Keratinocyte (primary cell): ENCODE data around the gene ORM2. TPM values are rescaled to one million over a fixed set of nuclear protein-coding genes. Genes with fewer than 3 reads are reported as not detected.

Experiments used
- DNase-seq: peaks from one replicate; pipeline ENCODE4 v3.0.0-alpha.2; 2011; ENCODE audit warnings: low read depth, missing footprints, low spot score
- FAIRE-seq: peaks from 2 replicates; lab custom pipeline; 2011; peaks lifted over from hg19 to GRCh38; lab: Jason Lieb, UNC
- H2AFZ ChIP-seq: 2 replicates; pipeline ENCODE4 v1.6.0; 2012; ENCODE audit warnings: low read length, control low read depth, inconsistent platforms; ENCODE audit not compliant: control insufficient read depth
- H3K27ac ChIP-seq: 2 replicates; pipeline ENCODE4 v1.5.1; 2011; ENCODE audit warnings: low read length; ENCODE audit not compliant: control insufficient read depth, insufficient read depth
- H3K27me3 ChIP-seq: 3 replicates; pipeline ENCODE4 v1.6.0; 2011; ENCODE audit warnings: low read length; ENCODE audit not compliant: control insufficient read depth, insufficient read depth; ENCODE audit errors: extremely low read depth
- H3K36me3 ChIP-seq, 2 experiments: 2 replicates in 1 of 2; 3 replicates in 1 of 2; pipeline ENCODE4 v1.5.1; 2011; ENCODE audit warnings: low read length in 2 of 2, mild to moderate bottlenecking in 1 of 2; ENCODE audit not compliant: control insufficient read depth in 2 of 2, insufficient read depth in 2 of 2; ENCODE audit errors: extremely low read depth in 1 of 2
- H3K4me1 ChIP-seq: 3 replicates; pipeline ENCODE4 v1.5.1; 2011; ENCODE audit warnings: low read length; ENCODE audit not compliant: control insufficient read depth, insufficient read depth; ENCODE audit errors: extremely low read depth
- H3K4me2 ChIP-seq: 3 replicates; pipeline ENCODE4 v1.6.0; 2011; ENCODE audit warnings: low read depth, low read length; ENCODE audit not compliant: control insufficient read depth, insufficient read depth; ENCODE audit errors: extremely low read depth
- H3K4me3 ChIP-seq, 3 experiments: fragments of 200-600 bp in 1 of 3; sonication (generic) in 1 of 3; 2 replicates in 2 of 3; 3 replicates in 1 of 3; pipeline ENCODE4 v1.5.1; 2011 to 2016; ENCODE audit warnings: low read length in 3 of 3, mild to moderate bottlenecking in 3 of 3, control low read depth in 2 of 3, inconsistent platforms in 1 of 3, low read depth in 1 of 3, mixed read lengths in 1 of 3, mixed run types in 1 of 3, moderate library complexity in 1 of 3; ENCODE audit not compliant: control insufficient read depth in 2 of 3, insufficient read depth in 2 of 3; ENCODE audit errors: extremely low read depth in 1 of 3
- H3K79me2 ChIP-seq: 2 replicates; pipeline ENCODE4 v1.6.0; 2012; ENCODE audit warnings: low read length; ENCODE audit not compliant: control insufficient read depth, insufficient read depth
- H3K9ac ChIP-seq: 3 replicates; pipeline ENCODE4 v1.6.0; 2011; ENCODE audit warnings: low read length; ENCODE audit not compliant: control insufficient read depth, insufficient read depth; ENCODE audit errors: extremely low read depth
- H3K9me1 ChIP-seq: 3 replicates; pipeline ENCODE4 v1.6.0; 2011; ENCODE audit warnings: low read length; ENCODE audit not compliant: control insufficient read depth, insufficient read depth; ENCODE audit errors: extremely low read depth
- H3K9me3 ChIP-seq: 2 replicates; pipeline ENCODE4 v1.5.1; 2012; ENCODE audit warnings: low read depth, low read length; ENCODE audit not compliant: control insufficient read depth
- H4K20me1 ChIP-seq: 3 replicates; pipeline ENCODE4 v1.6.0; 2011; ENCODE audit warnings: low read length; ENCODE audit not compliant: control insufficient read depth, insufficient read depth; ENCODE audit errors: extremely low read depth
- EZH2 ChIP-seq: IDR thresholded peaks from one replicate; pipeline ENCODE4 v1.6.1; 2012; ENCODE audit warnings: inconsistent platforms, mild to moderate bottlenecking, low read length, moderate library complexity
- dilution Hi-C: fragments of 300-500 bp; cut with MboI; formaldehyde crosslinking; loops from one replicate; pipeline ENCODE4 v1.7.0; 2020; ENCODE audit warnings: low sequenced_read_pairs; ENCODE audit not compliant: extremely low pct_ligation_motif_present
- polyA plus RNA-seq, 5 experiments: library from polyadenylated mRNA; depleted of rRNA in 3 of 5; stranded (reverse) in 3 of 5; stranded (forward) in 1 of 5; unstranded in 1 of 5; fragments of >200 nt; gene quantifications; 1 replicate in 1 of 5; 2 replicates in 3 of 5; 3 replicates in 1 of 5; pipeline versions ENCODE4 v1.2.1 to v1.2.3, GENCODE V29; 2011 to 2012; ENCODE audit warnings: missing spikeins in 2 of 5, low read depth in 1 of 5, low replicate concordance in 1 of 5
- TF ChIP-seq, protein P1 (sequence below), 3 experiments: IDR thresholded peaks in 1 of 3; conservative IDR thresholded peaks in 1 of 3; optimal IDR thresholded peaks in 1 of 3; 2 replicates in 2 of 3; 3 replicates in 1 of 3; pipeline versions ENCODE3 to v1.5.1; 2011; ENCODE audit warnings: low read length in 3 of 3, mild to moderate bottlenecking in 3 of 3, moderate library complexity in 2 of 3, control low read depth in 1 of 3, inconsistent platforms in 1 of 3; ENCODE audit not compliant: insufficient read depth in 2 of 3; ENCODE audit errors: extremely low read depth in 1 of 3

ORM2 gene
- polyA plus RNA-seq, 1 donor (not counting 4 experiments of a cell fraction or from before 2014, with no cell fraction given) = not detected

DNA sequence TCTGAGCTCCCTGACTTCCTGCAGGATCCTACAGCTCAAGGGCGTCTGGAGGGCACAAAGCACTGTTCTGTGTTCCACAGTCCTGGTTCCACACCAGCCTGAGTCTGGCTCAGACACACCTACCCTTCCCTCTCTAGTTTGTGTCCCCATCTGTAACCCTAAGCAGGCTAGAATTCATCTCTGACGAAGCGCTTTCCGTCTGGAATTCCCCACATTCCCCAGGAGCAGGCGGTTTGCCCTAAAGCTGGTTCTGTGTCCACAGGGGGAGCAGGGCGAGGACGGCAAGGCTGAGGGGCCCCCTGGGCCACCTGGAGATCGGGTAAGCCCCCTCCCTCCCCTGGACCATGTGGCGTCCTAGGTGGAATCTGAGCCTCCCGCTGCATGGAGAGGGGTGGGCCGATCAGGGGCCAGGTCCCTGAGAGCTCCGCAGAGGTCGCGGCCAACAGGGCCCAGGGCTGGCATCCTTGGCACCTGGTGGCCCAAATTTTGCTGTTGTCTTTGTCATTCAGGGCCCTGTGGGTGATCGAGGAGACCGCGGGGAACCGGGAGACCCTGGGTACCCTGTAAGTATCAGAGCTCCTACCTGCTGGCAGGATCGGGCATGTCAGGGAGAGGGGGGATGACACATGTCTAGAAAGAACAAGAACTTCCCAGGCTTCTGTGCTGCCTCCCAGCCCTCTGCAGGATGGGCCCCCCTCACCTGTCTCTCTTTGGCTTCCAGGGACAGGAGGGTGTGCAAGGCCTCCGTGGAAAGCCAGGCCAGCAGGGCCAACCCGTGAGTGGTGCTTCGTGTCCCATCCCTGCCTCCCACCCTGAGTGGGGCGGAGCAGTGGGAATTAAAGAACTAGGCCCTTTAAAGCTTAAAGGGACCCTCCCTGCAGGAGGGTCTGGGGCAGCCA is 41.2 kb upstream of the ORM2 start:
- DNase-seq (no peak), FAIRE-seq (peak; percentile 93)
- Histone ChIP-seq H3K4me2 (peak overlapping the region; percentile 92), H3K9me3 (no peaks in the 10 kb centered on the region), H3K9me1 (no peaks in the 10 kb centered on the region), H3K36me3 (peaks cover 18 to 27% of the 10 kb centered on the region in 2 experiments), H3K27me3 (no peaks in the 10 kb centered on the region), H3K4me3 (peak overlapping the region; percentile 12 to 53 (median 51)), H3K27ac (peak overlapping the region; percentile 99), H4K20me1 (no peaks in the 10 kb centered on the region), H2AFZ (peak overlapping the region; percentile 56), H3K79me2 (no peaks in the 10 kb centered on the region), H3K9ac (peak overlapping the region; percentile 93), H3K4me1 (peaks cover 24% of the 10 kb centered on the region)
- dilution Hi-C loops = no loop called here
- TF ChIP-seq, protein P1, sequence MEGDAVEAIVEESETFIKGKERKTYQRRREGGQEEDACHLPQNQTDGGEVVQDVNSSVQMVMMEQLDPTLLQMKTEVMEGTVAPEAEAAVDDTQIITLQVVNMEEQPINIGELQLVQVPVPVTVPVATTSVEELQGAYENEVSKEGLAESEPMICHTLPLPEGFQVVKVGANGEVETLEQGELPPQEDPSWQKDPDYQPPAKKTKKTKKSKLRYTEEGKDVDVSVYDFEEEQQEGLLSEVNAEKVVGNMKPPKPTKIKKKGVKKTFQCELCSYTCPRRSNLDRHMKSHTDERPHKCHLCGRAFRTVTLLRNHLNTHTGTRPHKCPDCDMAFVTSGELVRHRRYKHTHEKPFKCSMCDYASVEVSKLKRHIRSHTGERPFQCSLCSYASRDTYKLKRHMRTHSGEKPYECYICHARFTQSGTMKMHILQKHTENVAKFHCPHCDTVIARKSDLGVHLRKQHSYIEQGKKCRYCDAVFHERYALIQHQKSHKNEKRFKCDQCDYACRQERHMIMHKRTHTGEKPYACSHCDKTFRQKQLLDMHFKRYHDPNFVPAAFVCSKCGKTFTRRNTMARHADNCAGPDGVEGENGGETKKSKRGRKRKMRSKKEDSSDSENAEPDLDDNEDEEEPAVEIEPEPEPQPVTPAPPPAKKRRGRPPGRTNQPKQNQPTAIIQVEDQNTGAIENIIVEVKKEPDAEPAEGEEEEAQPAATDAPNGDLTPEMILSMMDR (optimal IDR thresholded peaks at IDR 0.05 in 1 of 3, IDR thresholded peaks at IDR 0.05 in 1 of 3, conservative IDR thresholded peaks at IDR 0.05 in 1 of 3; ENCODE audit: extremely low read depth in 1 of 3, insufficient read depth in 2 of 3, low read length in 3 of 3) = no peak
- no peak for TF ChIP-seq EZH2

DNA sequence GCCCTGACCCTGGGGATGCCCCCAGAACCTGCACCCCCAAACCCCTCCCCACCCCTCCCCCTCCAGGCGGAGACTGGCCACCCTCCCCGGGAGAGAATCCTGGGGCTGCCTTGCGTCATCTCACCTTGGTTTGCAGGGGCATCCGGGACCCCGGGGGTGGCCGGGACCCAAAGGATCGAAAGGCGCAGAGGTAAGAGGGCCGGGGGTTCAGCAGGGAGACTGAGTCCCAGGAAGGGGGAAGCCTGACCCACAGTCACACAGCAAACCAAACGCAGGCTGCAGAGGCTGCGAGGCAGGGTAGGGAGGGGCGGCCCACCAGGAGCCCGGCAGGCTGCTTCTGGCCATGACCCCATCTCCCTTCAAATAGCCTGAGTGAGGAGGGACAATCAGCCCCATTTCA is 40.6 kb upstream of the ORM2 start:
- FAIRE-seq = no peak
- H3K4me1 ChIP-seq = peaks cover 23% of the 10 kb centered on the region
- no peaks in the 10 kb centered on the region for H3K79me2 ChIP-seq
- no peak for DNase-seq
- peak overlapping the region; percentile 92 for H3K4me2 ChIP-seq
- H3K9ac ChIP-seq = peak overlapping the region; percentile 93
- H4K20me1 ChIP-seq = no peaks in the 10 kb centered on the region
- dilution Hi-C loops = no loop called here
- no peak for TF ChIP-seq EZH2
- TF ChIP-seq, protein P1 (optimal IDR thresholded peaks at IDR 0.05 in 1 of 3, IDR thresholded peaks at IDR 0.05 in 1 of 3, conservative IDR thresholded peaks at IDR 0.05 in 1 of 3; ENCODE audit: extremely low read depth in 1 of 3, insufficient read depth in 2 of 3, low read length in 3 of 3) = no peak
- no peak overlapping the region for H3K4me3 ChIP-seq
- no peaks in the 10 kb centered on the region for H3K9me1 ChIP-seq
- peak overlapping the region; percentile 99 for H3K27ac ChIP-seq
- H3K9me3 ChIP-seq = no peaks in the 10 kb centered on the region
- H3K36me3 ChIP-seq = peaks cover 18 to 28% of the 10 kb centered on the region in 2 experiments
- no peaks in the 10 kb centered on the region for H3K27me3 ChIP-seq
- H2AFZ ChIP-seq = no peak overlapping the region
